Common myeloid progenitor, CD34-positive (primary cell): Measurements from ENCODE around the gene COL8A1.

Experiments
- CTCF ChIA-PET: fragments of 350-600 bp; sonication (Branson Sonifier 250); formaldehyde crosslinking; loops from one replicate; lab custom pipeline; 2021; ENCODE audit warnings: antibody characterized with exemption; lab: Charles Lee
- POLR2A ChIA-PET: fragments of 350-600 bp; sonication (Branson Sonifier 250); formaldehyde crosslinking; loops from one replicate; lab custom pipeline; 2021; ENCODE audit warnings: antibody characterized with exemption; lab: Charles Lee
- DNase-seq, 3 donors: peaks; one replicate each; pipeline versions ENCODE4 v3.0.0 to v3.0.0-alpha.2; 2013
- H3K27ac ChIP-seq, 2 experiments: 1 replicate in 1 of 2; 2 replicates in 1 of 2; pipeline ENCODE4 v1.7.0; 2013; ENCODE audit warnings: inconsistent platforms in 2 of 2, low read length in 2 of 2, mild to moderate bottlenecking in 2 of 2, low read depth in 1 of 2, moderate library complexity in 1 of 2; ENCODE audit not compliant: severe bottlenecking in 2 of 2, insufficient read depth in 1 of 2, poor library complexity in 1 of 2
- H3K27me3 ChIP-seq, 5 experiments: replicated peaks in 2 of 5; 1 replicate in 3 of 5; 2 replicates in 2 of 5; pipeline versions ENCODE4 v1.6.1 to v1.7.0; 2013; ENCODE audit warnings: low read length in 4 of 5, mild to moderate bottlenecking in 2 of 5, moderate library complexity in 2 of 5, inconsistent platforms in 1 of 5; ENCODE audit not compliant: insufficient read depth in 5 of 5, control insufficient read depth in 4 of 5
- H3K36me3 ChIP-seq, 4 experiments: 1 replicate in 2 of 4; 2 replicates in 2 of 4; pipeline versions ENCODE4 v1.6.1 to v1.7.0; 2013; ENCODE audit warnings: low read length in 3 of 4, control low read depth in 1 of 4, mild to moderate bottlenecking in 1 of 4; ENCODE audit not compliant: control insufficient read depth in 4 of 4, insufficient read depth in 4 of 4
- H3K4me1 ChIP-seq, 4 experiments: 1 replicate in 3 of 4; 2 replicates in 1 of 4; pipeline versions ENCODE4 v1.6.1 to v1.7.1; 2013; ENCODE audit warnings: low read length in 3 of 4, mild to moderate bottlenecking in 3 of 4, control low read depth in 1 of 4, inconsistent platforms in 1 of 4, moderate library complexity in 1 of 4; ENCODE audit not compliant: control insufficient read depth in 4 of 4, insufficient read depth in 4 of 4; ENCODE audit errors: control extremely low read depth in 1 of 4
- H3K4me3 ChIP-seq, 7 experiments: 1 replicate in 4 of 7; 2 replicates in 3 of 7; pipeline versions ENCODE4 v1.5.1 to v1.7.0; 2013; ENCODE audit warnings: mild to moderate bottlenecking in 7 of 7, low read length in 6 of 7, moderate library complexity in 6 of 7, inconsistent platforms in 2 of 7, low read depth in 2 of 7, control low read depth in 1 of 7; ENCODE audit not compliant: insufficient read depth in 4 of 7, control insufficient read depth in 1 of 7; ENCODE audit errors: extremely low read depth in 1 of 7
- H3K9me3 ChIP-seq, 5 experiments: 1 replicate in 4 of 5; 2 replicates in 1 of 5; pipeline versions ENCODE4 v1.6.1 to v1.7.1; 2013; ENCODE audit warnings: low read length in 4 of 5, mild to moderate bottlenecking in 2 of 5, inconsistent platforms in 1 of 5, low read depth in 1 of 5, moderate library complexity in 1 of 5; ENCODE audit not compliant: control insufficient read depth in 4 of 5, insufficient read depth in 2 of 5; ENCODE audit errors: control extremely low read depth in 1 of 5
- WGBS: methylation state at CpG from one replicate; pipeline ENCODE4 v1.1.5; 2013; ENCODE audit not compliant: insufficient coverage; 5-methylcytosine and 5-hydroxymethylcytosine counted together

COL8A1 gene

GRCh38 chr3:99620077-99620767 is 18.2 kb upstream of the COL8A1 start:
- no peaks in the 10 kb centered on the region for H3K36me3 ChIP-seq
- H3K4me1 ChIP-seq = no peaks in the 10 kb centered on the region
- ChIA-PET POLR2A (no interaction called here), CTCF (no interaction called here)
- no peaks in the 10 kb centered on the region for H3K27me3 ChIP-seq
- no peak for DNase-seq
- no CpG with 5 or more reads among the region's 1 CpG for WGBS
- no peaks in the 10 kb centered on the region for H3K9me3 ChIP-seq
- H3K27ac ChIP-seq = no peak overlapping the region
- no peak overlapping the region for H3K4me3 ChIP-seq

GRCh38 chr3:99620976-99621375 is 17.4 kb upstream of the COL8A1 start:
- Histone ChIP-seq H3K36me3 (no peaks in the 10 kb centered on the region), H3K9me3 (no peaks in the 10 kb centered on the region), H3K27me3 (no peaks in the 10 kb centered on the region), H3K27ac (no peak overlapping the region), H3K4me3 (no peak overlapping the region), H3K4me1 (no peaks in the 10 kb centered on the region)
- 100% methylated on average over 2 of the region's 2 CpGs for WGBS
- no peak for DNase-seq
- CTCF ChIA-PET = no interaction called here
- POLR2A ChIA-PET = no interaction called here

GRCh38 chr3:99624496-99625236 is 13.7 kb upstream of the COL8A1 start:
- Histone ChIP-seq H3K4me3 (no peak overlapping the region), H3K9me3 (no peaks in the 10 kb centered on the region), H3K4me1 (no peaks in the 10 kb centered on the region), H3K27me3 (no peaks in the 10 kb centered on the region), H3K36me3 (no peaks in the 10 kb centered on the region), H3K27ac (no peak overlapping the region)
- CTCF ChIA-PET = no interaction called here
- POLR2A ChIA-PET = interaction anchor here (0.7 kb wide), 1 partner anchor 928 kb away, joined by 3 read pairs; no protein-coding TSS in a partner anchor
- no peak for DNase-seq
- 100% methylated on average over 1 of the region's 2 CpGs for whole genome bisulfite sequencing

- WGBS = 95% methylated on average over 2 of the region's 2 CpGs
- Histone ChIP-seq H3K27ac (no peak overlapping the region), H3K36me3 (no peaks in the 10 kb centered on the region), H3K9me3 (no peaks in the 10 kb centered on the region), H3K27me3 (peaks cover 0 to 1% (median 0%) of the 10 kb centered on the region in 5 experiments), H3K4me3 (no peak overlapping the region), H3K4me1 (no peaks in the 10 kb centered on the region)
- ChIA-PET POLR2A (interaction anchor here (0.7 kb wide), 1 partner anchor 928 kb away, joined by 3 read pairs; no protein-coding TSS in a partner anchor), CTCF (no interaction called here)
- DNase-seq = no peak
These were observed 13.2 kb upstream of the COL8A1 start for GRCh38 chr3:99625237-99625622.

- WGBS = 92% methylated on average over 2 of the region's 4 CpGs
- Histone ChIP-seq H3K4me1 (no peaks in the 10 kb centered on the region), H3K4me3 (no peak overlapping the region), H3K27ac (no peak overlapping the region), H3K36me3 (no peaks in the 10 kb centered on the region), H3K27me3 (peaks cover 0 to 4% (median 0%) of the 10 kb centered on the region in 5 experiments), H3K9me3 (no peaks in the 10 kb centered on the region)
- DNase-seq = no peak
- CTCF ChIA-PET = interaction anchor here (0.7 kb wide), 1 partner anchor 20 kb away, joined by 3 read pairs; no protein-coding TSS in a partner anchor
- POLR2A ChIA-PET = no interaction called here
These were observed 12.6 kb upstream of the COL8A1 start for GRCh38 chr3:99625643-99626416.

- DNase-seq = no peak
- Histone ChIP-seq H3K27me3 (peaks cover 0 to 4% (median 0%) of the 10 kb centered on the region in 5 experiments), H3K4me1 (no peaks in the 10 kb centered on the region), H3K27ac (no peak overlapping the region), H3K9me3 (no peaks in the 10 kb centered on the region), H3K4me3 (no peak overlapping the region), H3K36me3 (no peaks in the 10 kb centered on the region)
- 100% methylated on average over 1 of the region's 1 CpG for WGBS
- ChIA-PET CTCF (interaction anchor here (0.7 kb wide), 1 partner anchor 19 kb away, joined by 3 read pairs; no protein-coding TSS in a partner anchor), POLR2A (no interaction called here)
These were observed 12.0 kb upstream of the COL8A1 start for GRCh38 chr3:99626417-99626788.
